ENCODE results near the gene FBXO27. TPM values are rescaled to one million over a fixed set of nuclear protein-coding genes. Genes with fewer than 3 reads are reported as not detected.

FBXO27 gene
- total and polyA plus RNA-seq, 2 of the 8 experiments (the other 6 are each of a cell fraction or from before 2014, with no cell fraction given), result 10.9 to 25.5 TPM

- Histone ChIP-seq H3K4me2 (ENCODE audit: insufficient read depth in 1 of 2, low read depth in 2 of 2, low read length in 2 of 2) (no peak overlapping the region), H4K8ac (ENCODE audit: extremely low read depth, insufficient read depth, low read length) (no peak overlapping the region), H3K9ac (replicated peaks in 1 of 4; ENCODE audit: extremely low read depth in 1 of 4, low read depth in 3 of 4, low read length in 3 of 4) (no peak overlapping the region), H2BK20ac (ENCODE audit: low read length) (no peak overlapping the region), H3K14ac (ENCODE audit: insufficient read length) (no peak overlapping the region), H3K4ac (replicated peaks; ENCODE audit: insufficient read length, low read depth, low read length) (no peak overlapping the region), H3K79me1 (ENCODE audit: low read depth, low read length) (no peaks in the 10 kb centered on the region), H2AFZ (ENCODE audit: low read length) (peak overlapping the region; percentile 39; the same call in 1 of the 2 replicates), H2BK120ac (replicated peaks; ENCODE audit: low read depth, low read length) (no peak overlapping the region), H3K23ac (ENCODE audit: insufficient read length) (no peak overlapping the region), H3K79me2 (ENCODE audit: control insufficient read depth in 1 of 2, insufficient read depth in 2 of 2, low read length in 2 of 2) (no peaks in the 10 kb centered on the region), H3K4me3 (ENCODE audit: extremely low read depth in 1 of 4, insufficient read depth in 2 of 4, low read depth in 3 of 4, low read length in 4 of 4) (no peak overlapping the region), H3K18ac (ENCODE audit: extremely low read depth, low read length) (no peak overlapping the region), H3K27ac (ENCODE audit: low read depth, low read length) (no peak overlapping the region), H3K9me3 (ENCODE audit: insufficient read depth in 2 of 2, low read depth in 1 of 2, low read length in 1 of 2) (no peaks in the 10 kb centered on the region), H3K23me2 (ENCODE audit: low read depth, low read length) (0 out of 2 replicates have a peak, but pooled peaks cover 5% of the 10 kb centered on the region), H2BK15ac (ENCODE audit: low read length) (no peak overlapping the region), H4K20me1 (replicated peaks in 1 of 2; ENCODE audit: control insufficient read depth in 1 of 2, insufficient read depth in 2 of 2, low read length in 2 of 2) (no peaks in the 10 kb centered on the region), H3K4me1 (replicated peaks in 1 of 4; ENCODE audit: control insufficient read depth in 3 of 4, insufficient read depth in 4 of 4, low read length in 3 of 4) (peaks cover 0 to 7% (median 3%) of the 10 kb centered on the region in 4 experiments; a peak in 3 of 7 replicates), H2BK12ac (ENCODE audit: low read depth, low read length) (no peak overlapping the region), H3K36me3 (ENCODE audit: control insufficient read depth in 2 of 4, insufficient read depth in 4 of 4, low read length in 3 of 4) (no peaks in the 10 kb centered on the region), H2AK5ac (ENCODE audit: low read depth, low read length) (no peak overlapping the region), H4K5ac (ENCODE audit: insufficient read length, low read depth, low read length) (no peak overlapping the region), H3K56ac (replicated peaks; ENCODE audit: insufficient read length, low read depth, low read length) (no peak overlapping the region), H4K91ac (replicated peaks; ENCODE audit: insufficient read length, low read length) (peak overlapping the region; percentile 39), H3K27me3 (replicated peaks in 1 of 4; ENCODE audit: control insufficient read depth in 3 of 4, extremely low read depth in 1 of 4, insufficient read depth in 3 of 4, low read length in 3 of 4) (0 out of 7 replicates have a peak, but pooled peaks cover 0 to 3% (median 0%) of the 10 kb centered on the region in 4 experiments), H2BK5ac (ENCODE audit: low read depth, low read length) (no peak overlapping the region)
- DNase-seq (ENCODE audit: low read depth in 1 of 2, low spot score in 2 of 2), result no peak
- FAIRE-seq, result no peak
- WGBS, 2 experiments (ENCODE audit: extremely low coverage in 1 of 2, insufficient coverage in 1 of 2, insufficient read length in 1 of 2, insufficient replicate concordance in 2 of 2, low coverage in 1 of 2, low lambda C conversion rate in 2 of 2, missing lambda C conversion rate in 1 of 2), result 86% methylated on average over 10 of the region's 10 CpGs; no CpG with 5 or more reads in 1 of the 2 experiments
- ChIA-PET POLR2A (ENCODE audit: partially characterized antibody) (interaction anchor here (0.9 to 1.6 kb wide), 2 partner anchors 11 to 30 kb away, joined by 3 read pairs; no protein-coding TSS in a partner anchor), CTCF (ENCODE audit: partially characterized antibody) (interaction anchor here (0.5 to 0.8 kb wide), 3 partner anchors 26 to 152 kb away, joined by 3 to 4 read pairs (median 3); no protein-coding TSS in a partner anchor)
- TF ChIP-seq CTCF (IDR thresholded peaks at IDR 0.05; ENCODE audit: control extremely low read depth in 1 of 3, insufficient read depth in 1 of 3, low read depth in 1 of 3, low read length in 3 of 3) (no peak), CREB1 (IDR thresholded peaks at IDR 0.05) (no peak), CHD1 (IDR thresholded peaks at IDR 0.05; ENCODE audit: low read depth, low read length) (no peak), EP300 (IDR thresholded peaks at IDR 0.05; ENCODE audit: borderline replicate concordance in 1 of 2, low read depth in 2 of 2, low read length in 2 of 2) (no peak), ATF2 (IDR thresholded peaks at IDR 0.05; ENCODE audit: low read length) (no peak), GTF2F1 (IDR thresholded peaks at IDR 0.05; ENCODE audit: borderline replicate concordance, low read depth, low read length) (no peak), JUND (IDR thresholded peaks at IDR 0.05; ENCODE audit: low read length) (no peak)
These were observed 51.6 kb downstream of the FBXO27 start for GRCh38 chr19:38980583-38981374.

All from H1 (cell line).